Activated CD4-positive, alpha-beta memory T cell treated with anti-CD3 and anti-CD28 coated beads, Interleukin-2, amount 10 ng/mL, durations not matched to agents 7 days and 5 days (primary cell): Measurements from ENCODE around the gene LOXL3. TPM values are rescaled to one million over a fixed set of nuclear protein-coding genes. Genes with fewer than 3 reads are reported as not detected.

Source experiments
- CTCF ChIA-PET: fragments of 350-600 bp; sonication (Branson Sonifier 250); formaldehyde crosslinking; loops from one replicate; lab custom pipeline; 2021; ENCODE audit warnings: antibody characterized with exemption, inconsistent platforms; lab: Charles Lee
- POLR2A ChIA-PET: fragments of 350-600 bp; sonication (Branson Sonifier 250); formaldehyde crosslinking; loops from one replicate; lab custom pipeline; 2021; ENCODE audit warnings: antibody characterized with exemption; lab: Charles Lee
- DNase-seq: peaks from one replicate; pipeline ENCODE4 v3.0.0-alpha.2; 2020
- H3K27ac Mint-ChIP-seq: one replicate; pipeline ENCODE4 v1.8.0; 2021; ENCODE audit warnings: mild to moderate bottlenecking, mixed read lengths
- H3K27me3 Mint-ChIP-seq: one replicate; pipeline ENCODE4 v1.8.0; 2021; ENCODE audit warnings: mixed read lengths
- H3K36me3 Mint-ChIP-seq: one replicate; pipeline ENCODE4 v1.8.0; 2021; ENCODE audit warnings: low read depth, mixed read lengths
- H3K4me1 Mint-ChIP-seq: one replicate; pipeline ENCODE4 v1.8.0; 2021; ENCODE audit warnings: mixed read lengths
- H3K4me3 Mint-ChIP-seq: one replicate; pipeline ENCODE4 v1.8.0; 2021; ENCODE audit warnings: mild to moderate bottlenecking, mixed read lengths
- H3K9me3 Mint-ChIP-seq: one replicate; pipeline ENCODE4 v1.8.0; 2021; ENCODE audit warnings: mixed read lengths
- total RNA-seq, 2 experiments: library from RNA; stranded (reverse); gene quantifications; one replicate each; pipeline ENCODE4 v1.2.3, GENCODE V29; 2021

LOXL3 gene
- under 1 TPM; 0.60 to 0.70 TPM for total RNA-seq

- Mint-ChIP-seq H3K27ac (peak within 1 kb of the TSS; percentile 94), H3K4me1 (peaks cover 21% of the 10 kb centered on the region), H3K9me3 (no peaks in the 10 kb centered on the region), H3K4me3 (peak within 1 kb of the TSS; percentile 97), H3K36me3 (peaks cover 15% of the 10 kb centered on the region), H3K27me3 (peaks cover 18% of the 10 kb centered on the region)
- ChIA-PET CTCF (interaction anchor here (0.7 to 1.5 kb wide), 2 partner anchors 32 to 71 kb away, joined by 5 read pairs; partner anchors contain the start of genes CCDC142 and TTC31), POLR2A (interaction anchor here (0.9 to 4.5 kb wide), 12 partner anchors 17 to 100 kb away, joined by 3 to 27 read pairs (median 4); partner anchors contain the start of genes AUP1, CCDC142, HTRA2 and INO80B)
- DNase-seq = peak; percentile 85
These were observed at the start of gene LOXL3, which contains the start of gene DOK1 for GRCh38 chr2:74553892-74554819. Gene LOXL3, minus strand, starts transcription at chr2:74553942. Its CDS starts 1,308 bp downstream, at chr2:74552634. Gene DOK1, plus strand, starts transcription at chr2:74554720. Its CDS starts 35 bp downstream, at chr2:74554755.

GRCh38 chr2:74602586-74603281 is 49.0 kb upstream of the LOXL3 start:
- Mint-ChIP-seq H3K9me3 (no peaks in the 10 kb centered on the region), H3K36me3 (peaks cover 2% of the 10 kb centered on the region), H3K27ac (peak overlapping the region; percentile 13), H3K4me1 (peaks cover 24% of the 10 kb centered on the region), H3K4me3 (no peak overlapping the region), H3K27me3 (peaks cover 22% of the 10 kb centered on the region)
- ChIA-PET POLR2A (interaction anchor here (0.7 to 2.6 kb wide), 3 partner anchors 14 to 74 kb away, joined by 3 to 10 read pairs (median 3); no protein-coding TSS in a partner anchor), CTCF (interaction anchor here (0.8 to 1.8 kb wide), 4 partner anchors 10 to 238 kb away, joined by 3 to 8 read pairs (median 4); no protein-coding TSS in a partner anchor)
- no peak for DNase-seq

GRCh38 chr2:74599676-74600075 is 45.9 kb upstream of the LOXL3 start:
- Mint-ChIP-seq H3K4me1 (peaks cover 24% of the 10 kb centered on the region), H3K27ac (no peak overlapping the region), H3K9me3 (no peaks in the 10 kb centered on the region), H3K27me3 (peaks cover 28% of the 10 kb centered on the region), H3K36me3 (peaks cover 2% of the 10 kb centered on the region), H3K4me3 (no peak overlapping the region)
- no peak for DNase-seq
- ChIA-PET POLR2A (no interaction called here), CTCF (interaction anchor here (1.0 to 2.3 kb wide), 2 partner anchors 12 to 14 kb away, joined by 3 to 17 read pairs; no protein-coding TSS in a partner anchor)

- CTCF ChIA-PET = interaction anchor here (2.3 kb wide), 1 partner anchor 10 kb away, joined by 17 read pairs; no protein-coding TSS in a partner anchor
- POLR2A ChIA-PET = no interaction called here
These were observed 43.7 kb upstream of the LOXL3 start for GRCh38 chr2:74597410-74597809.

GRCh38 chr2:74596584-74596983 is 42.8 kb upstream of the LOXL3 start:
- no peak for DNase-seq
- no peak overlapping the region for H3K4me3 Mint-ChIP-seq
- no peaks in the 10 kb centered on the region for H3K36me3 Mint-ChIP-seq
- POLR2A ChIA-PET = no interaction called here
- no peak overlapping the region for H3K27ac Mint-ChIP-seq
- H3K27me3 Mint-ChIP-seq = peaks cover 33% of the 10 kb centered on the region
- no peaks in the 10 kb centered on the region for H3K9me3 Mint-ChIP-seq
- H3K4me1 Mint-ChIP-seq = no peaks in the 10 kb centered on the region
- CTCF ChIA-PET = no interaction called here

More at GRCh38 chr2:74597410-74597809, 43.7 kb upstream of the LOXL3 start:
- H3K36me3 Mint-ChIP-seq = no peaks in the 10 kb centered on the region
- no peak for DNase-seq
- no peak overlapping the region for H3K4me3 Mint-ChIP-seq
- H3K4me1 Mint-ChIP-seq = peaks cover 2% of the 10 kb centered on the region
- H3K9me3 Mint-ChIP-seq = no peaks in the 10 kb centered on the region
- H3K27me3 Mint-ChIP-seq = peaks cover 33% of the 10 kb centered on the region
- no peak overlapping the region for H3K27ac Mint-ChIP-seq

GRCh38 chr2:74593826-74594772 is 40.4 kb upstream of the LOXL3 start:
- H3K4me3 Mint-ChIP-seq = no peak overlapping the region
- no peaks in the 10 kb centered on the region for H3K9me3 Mint-ChIP-seq
- H3K4me1 Mint-ChIP-seq = no peaks in the 10 kb centered on the region
- DNase-seq = no peak
- CTCF ChIA-PET = interaction anchor here (1.2 kb wide), 1 partner anchor 9 kb away, joined by 3 read pairs; no protein-coding TSS in a partner anchor
- no peak overlapping the region for H3K27ac Mint-ChIP-seq
- POLR2A ChIA-PET = interaction anchor here (1.3 to 1.5 kb wide), 2 partner anchors 15 to 129 kb away, joined by 3 to 4 read pairs; partner anchors contain the start of gene MOGS
- H3K27me3 Mint-ChIP-seq = peaks cover 32% of the 10 kb centered on the region
- no peaks in the 10 kb centered on the region for H3K36me3 Mint-ChIP-seq

- Mint-ChIP-seq H3K4me1 (peaks cover 30% of the 10 kb centered on the region), H3K27me3 (peaks cover 20% of the 10 kb centered on the region), H3K9me3 (no peaks in the 10 kb centered on the region), H3K36me3 (no peaks in the 10 kb centered on the region), H3K4me3 (no peak overlapping the region), H3K27ac (no peak overlapping the region)
- POLR2A ChIA-PET = interaction anchor here (1.1 to 7.4 kb wide), 8 partner anchors 9 to 167 kb away, joined by 3 to 46 read pairs (median 4); partner anchors contain the start of genes AUP1, C2orf81, CCDC142 and DOK1
- CTCF ChIA-PET = interaction anchor here (0.7 to 7.8 kb wide), 19 partner anchors 9 to 339 kb away, joined by 3 to 109 read pairs (median 6); partner anchors contain the start of genes AUP1, CCDC142, HTRA2 and MRPL53
- no peak for DNase-seq
These were observed 34.9 kb upstream of the LOXL3 start for GRCh38 chr2:74588664-74589063.

GRCh38 chr2:74587664-74588277 is 34.0 kb upstream of the LOXL3 start:
- Mint-ChIP-seq H3K9me3 (no peaks in the 10 kb centered on the region), H3K27ac (no peak overlapping the region), H3K4me3 (no peak overlapping the region), H3K36me3 (no peaks in the 10 kb centered on the region), H3K4me1 (peaks cover 36% of the 10 kb centered on the region), H3K27me3 (peaks cover 13% of the 10 kb centered on the region)
- ChIA-PET POLR2A (interaction anchor here (1.2 to 7.4 kb wide), 7 partner anchors 13 to 166 kb away, joined by 3 to 46 read pairs (median 4); partner anchors contain the start of genes AUP1, C2orf81, CCDC142 and DOK1), CTCF (interaction anchor here (0.6 to 7.8 kb wide), 30 partner anchors 8 to 388 kb away, joined by 3 to 109 read pairs (median 6); partner anchors contain the start of genes AUP1, CCDC142, HTRA2 and INO80B)
- DNase-seq = peak; percentile 73

- no peaks in the 10 kb centered on the region for H3K36me3 Mint-ChIP-seq
- H3K4me1 Mint-ChIP-seq = peaks cover 36% of the 10 kb centered on the region
- H3K27ac Mint-ChIP-seq = peak overlapping the region; percentile 81
- POLR2A ChIA-PET = interaction anchor here (0.7 to 7.4 kb wide), 19 partner anchors 9 to 194 kb away, joined by 3 to 46 read pairs (median 4); partner anchors contain the start of genes AUP1, CCDC142, DQX1 and HTRA2
- no peaks in the 10 kb centered on the region for H3K9me3 Mint-ChIP-seq
- H3K27me3 Mint-ChIP-seq = peaks cover 5% of the 10 kb centered on the region
- peak overlapping the region; percentile 43 for H3K4me3 Mint-ChIP-seq
- DNase-seq = peak; percentile 32
- CTCF ChIA-PET = interaction anchor here (0.8 to 7.8 kb wide), 26 partner anchors 8 to 436 kb away, joined by 3 to 109 read pairs (median 4); partner anchors contain the start of genes AUP1, C2orf81, CCDC142 and HTRA2
These were observed 31.9 kb upstream of the LOXL3 start for GRCh38 chr2:74585406-74586185.

GRCh38 chr2:74584088-74584645 is 30.4 kb upstream of the LOXL3 start:
- no peaks in the 10 kb centered on the region for H3K9me3 Mint-ChIP-seq
- DNase-seq = peak; percentile 36
- ChIA-PET POLR2A (interaction anchor here (0.8 to 7.4 kb wide), 11 partner anchors 9 to 116 kb away, joined by 3 to 46 read pairs (median 5); partner anchors contain the start of genes AUP1, CCDC142, HTRA2 and LOXL3), CTCF (interaction anchor here (0.6 to 7.8 kb wide), 9 partner anchors 9 to 126 kb away, joined by 3 to 109 read pairs (median 34); partner anchors contain the start of genes AUP1, CCDC142, HTRA2 and TTC31)
- H3K27ac Mint-ChIP-seq = peak overlapping the region; percentile 78
- no peaks in the 10 kb centered on the region for H3K36me3 Mint-ChIP-seq
- peaks cover 36% of the 10 kb centered on the region for H3K4me1 Mint-ChIP-seq
- peaks cover 4% of the 10 kb centered on the region for H3K27me3 Mint-ChIP-seq
- no peak overlapping the region for H3K4me3 Mint-ChIP-seq
